Colon (tissue), 2 donors: Measurements from ENCODE around the gene KCNJ5.
"Not testable (repeated sequence)": the region's sequence is repeated elsewhere in the genome, so short reads cannot be mapped to it uniquely, and the experiment has no call there.

Experiments
- FAIRE-seq: peaks from 2 replicates; lab custom pipeline; 2012; peaks lifted over from hg19 to GRCh38; lab: Jason Lieb, UNC
- donor health status: control.
- donor health status: control.

The KCNJ5 gene

DNA sequence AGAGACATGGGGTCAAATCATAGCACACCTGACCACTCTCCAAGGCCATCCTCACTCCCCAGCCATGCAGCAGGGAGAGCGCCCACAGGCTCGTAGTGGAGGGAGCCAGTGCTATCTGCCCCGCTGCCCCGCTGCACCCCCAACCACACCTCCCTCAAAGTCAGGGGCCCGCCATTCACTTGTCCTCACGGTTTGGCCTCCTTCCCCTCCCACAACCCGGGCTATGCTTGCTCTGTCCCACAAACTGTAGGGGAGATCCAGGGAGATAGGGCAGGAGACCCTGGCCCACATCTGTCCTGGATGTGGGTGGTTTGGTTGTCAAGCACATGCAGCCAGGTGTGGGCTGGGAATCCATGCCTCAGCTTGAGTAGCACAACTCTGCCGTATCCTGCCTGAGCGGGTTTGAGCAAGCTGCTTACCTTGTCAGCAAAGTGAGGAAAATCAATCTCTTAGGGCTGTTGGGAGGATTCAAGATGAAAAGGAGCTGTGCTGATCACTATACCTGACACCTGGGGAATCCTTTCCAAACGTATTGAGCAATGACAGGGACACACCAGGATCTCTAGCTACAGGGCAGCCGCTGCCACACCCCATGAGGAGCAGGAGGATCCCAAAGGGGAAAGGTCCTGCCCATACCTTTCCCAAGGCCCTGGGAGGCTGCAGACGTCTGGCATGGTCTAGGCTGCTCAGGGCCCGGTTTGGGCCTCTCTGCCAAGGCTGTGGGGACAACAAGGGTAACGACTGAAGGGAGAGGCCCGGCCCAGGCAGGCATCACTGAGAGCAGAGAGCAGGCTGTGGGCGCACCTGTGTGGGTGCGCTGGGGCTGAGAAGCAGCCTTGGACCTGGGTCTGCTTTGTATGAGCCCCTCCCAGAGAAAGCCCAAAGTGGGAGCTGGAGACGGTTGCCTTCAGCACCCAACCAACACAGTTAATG lies 23.3 kb downstream of the KCNJ5 start:
- FAIRE-seq: no peak

DNA sequence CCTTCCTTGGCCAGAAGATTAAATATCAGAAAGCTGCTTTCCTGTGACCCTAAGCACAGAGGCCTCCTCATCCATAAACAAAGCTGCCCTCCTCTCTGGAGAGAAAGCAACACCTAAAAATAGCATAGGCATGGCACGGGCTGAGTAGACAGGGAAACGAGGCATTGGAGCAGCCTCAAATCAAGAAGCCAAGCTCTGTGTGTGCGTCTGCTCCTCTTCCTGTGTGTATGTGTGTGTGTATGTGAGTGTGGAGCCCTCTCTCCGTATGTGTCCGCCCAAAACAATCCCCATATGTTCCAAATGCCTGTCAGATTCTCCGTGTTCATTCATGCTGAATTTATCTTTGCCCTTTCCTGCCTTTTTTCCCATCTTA lies 24.0 kb downstream of the KCNJ5 start:
- FAIRE-seq: no peak

DNA sequence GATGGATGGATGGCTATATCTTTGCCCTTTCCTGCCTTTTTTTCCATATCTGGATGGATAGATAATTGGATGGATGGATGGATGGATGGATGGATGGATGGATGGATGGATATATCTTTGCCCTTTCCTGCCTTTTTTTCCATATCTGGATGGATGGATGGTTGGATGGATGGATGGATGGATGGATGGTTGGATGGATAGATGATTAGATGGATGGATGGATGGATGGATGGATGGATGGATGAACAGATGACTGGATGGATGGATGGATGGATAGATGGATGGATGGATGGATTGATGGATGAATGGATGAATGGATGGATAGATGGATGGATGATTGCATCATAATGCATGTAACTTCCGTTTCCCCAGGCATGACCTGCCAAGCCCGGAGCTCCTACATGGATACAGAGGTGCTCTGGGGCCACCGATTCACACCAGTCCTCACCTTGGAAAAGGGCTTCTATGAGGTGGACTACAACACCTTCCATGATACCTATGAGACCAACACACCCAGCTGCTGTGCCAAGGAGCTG lies 24.9 kb downstream of the KCNJ5 start:
- no peak for FAIRE-seq

DNA sequence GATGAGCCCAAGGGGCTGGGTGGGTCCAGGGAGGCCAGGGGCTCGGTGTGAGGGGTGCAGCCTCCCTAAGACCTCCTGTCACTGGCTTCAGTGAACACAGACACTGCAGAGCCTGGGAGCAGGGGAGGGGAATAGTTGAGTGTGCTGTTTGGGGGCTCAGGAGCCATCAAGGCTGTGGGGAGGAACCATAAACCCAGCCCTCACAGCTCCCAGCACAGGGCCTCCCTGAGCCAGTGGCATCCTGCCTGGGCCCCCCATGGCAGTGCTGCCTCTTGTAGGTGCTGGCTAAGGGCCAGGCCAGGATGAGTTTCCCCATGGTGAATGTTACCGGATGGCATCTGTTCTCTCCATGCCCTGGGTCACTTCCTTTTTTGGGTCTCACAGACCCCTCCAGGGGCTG lies 25.5 kb downstream of the KCNJ5 start:
- no peak for FAIRE-seq

DNA sequence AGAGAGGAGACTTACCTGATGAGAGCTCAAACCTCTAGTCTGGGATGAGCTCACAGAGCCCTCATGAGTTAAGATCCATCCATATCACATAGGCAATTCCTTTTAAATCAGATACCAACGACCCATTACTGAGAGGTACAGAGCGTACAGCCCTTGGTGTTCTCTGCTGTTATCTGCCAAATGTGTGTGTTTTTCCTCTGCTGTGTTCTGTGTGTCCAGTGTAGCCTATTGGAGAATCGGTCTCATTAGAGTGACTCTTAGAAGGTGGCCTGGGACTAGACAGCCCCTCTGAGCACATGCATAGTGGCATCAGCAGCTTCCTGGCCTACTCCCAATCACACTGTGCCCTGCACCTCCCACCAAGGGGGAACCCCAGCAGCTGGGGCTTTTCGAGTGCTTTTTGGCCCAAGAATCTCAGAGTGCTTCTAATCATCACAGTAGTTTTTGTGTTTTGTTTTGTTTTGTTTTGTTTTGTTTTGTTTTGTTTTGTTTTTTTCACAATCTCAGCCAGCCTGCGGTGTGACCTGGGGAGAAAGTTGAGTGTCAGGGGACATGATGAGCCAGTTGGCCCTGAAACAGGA lies 26.1 kb downstream of the KCNJ5 start:
- FAIRE-seq: no peak

DNA sequence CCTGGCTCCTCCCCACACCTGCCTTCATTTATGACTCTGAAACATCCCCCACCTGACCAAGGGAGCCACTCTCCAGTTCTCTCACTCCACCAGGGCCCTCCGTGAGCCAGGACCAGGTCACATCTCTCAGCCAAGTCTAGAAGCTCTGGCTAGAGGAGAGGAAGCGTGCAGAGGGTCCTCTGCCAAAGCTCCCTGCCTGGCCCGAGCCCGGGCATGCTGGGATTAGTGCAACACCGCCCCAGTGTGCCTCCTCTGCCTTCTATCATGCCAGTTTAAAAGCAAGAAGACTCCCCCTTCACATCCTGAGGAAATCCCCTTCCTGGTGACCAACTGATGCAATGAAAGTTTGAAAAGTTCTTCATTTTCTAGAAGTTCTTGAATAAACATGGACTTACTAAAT lies 28.1 kb downstream of the KCNJ5 start:
- FAIRE-seq: no peak

DNA sequence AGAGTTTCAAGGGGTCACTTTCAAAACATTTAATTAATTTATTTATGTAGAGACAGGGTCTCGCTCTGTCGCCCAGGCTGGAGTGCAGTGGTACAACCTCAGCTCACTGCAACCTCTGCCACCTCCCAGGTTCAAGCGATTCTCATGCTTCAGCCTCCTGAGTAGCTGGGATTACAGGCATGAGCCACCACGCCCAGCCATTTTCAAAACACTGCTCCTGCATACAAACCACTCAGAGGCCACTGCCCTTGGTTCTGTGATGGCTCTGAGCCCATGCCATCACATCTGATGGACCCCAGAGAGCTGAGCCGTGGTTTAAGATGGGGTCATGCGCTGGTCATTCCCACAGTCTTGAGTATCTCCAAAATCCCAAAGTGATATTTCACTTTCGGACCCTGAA lies 28.5 kb downstream of the KCNJ5 start:
- FAIRE-seq: not testable (repeated sequence)

DNA sequence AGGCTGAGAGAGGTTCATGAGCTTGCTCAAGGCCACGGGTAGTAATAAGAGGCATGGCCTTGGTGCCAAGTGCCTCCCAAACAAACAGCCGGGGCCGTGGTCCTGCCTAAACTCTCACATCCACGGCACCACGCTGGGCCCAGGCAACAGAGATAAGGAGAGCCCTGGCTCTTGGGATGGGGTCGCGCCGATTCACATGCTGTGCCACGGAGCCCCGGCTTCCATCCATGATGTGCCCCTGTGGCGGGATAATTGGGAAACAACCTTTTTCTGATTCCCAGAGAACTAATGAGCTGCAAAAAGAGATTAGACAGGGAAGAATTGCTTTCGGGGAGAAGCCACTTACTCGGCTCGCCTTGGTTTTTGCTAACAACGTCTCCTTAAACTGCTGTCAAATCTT lies 29.5 kb downstream of the KCNJ5 start:
- no peak for FAIRE-seq

DNA sequence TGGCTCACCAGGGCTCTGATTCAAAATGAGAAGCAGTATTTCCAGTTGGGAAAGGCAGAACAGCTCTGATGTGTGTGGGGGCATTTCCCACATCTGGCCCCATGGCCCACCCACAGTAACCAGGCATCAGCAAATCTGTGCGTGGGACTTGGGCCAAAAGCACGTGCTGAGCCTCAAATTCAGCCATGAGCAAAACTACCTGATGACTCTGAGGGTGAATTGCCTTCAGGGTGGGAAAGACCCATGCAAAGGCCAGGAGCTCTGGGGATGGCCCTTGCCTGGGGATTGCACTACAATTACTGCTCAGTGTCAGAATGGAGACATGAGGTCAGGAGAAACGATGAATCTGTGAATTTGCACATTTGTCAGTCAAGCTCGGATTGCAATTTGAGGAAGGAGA lies 30.6 kb downstream of the KCNJ5 start:
- FAIRE-seq: no peak

DNA sequence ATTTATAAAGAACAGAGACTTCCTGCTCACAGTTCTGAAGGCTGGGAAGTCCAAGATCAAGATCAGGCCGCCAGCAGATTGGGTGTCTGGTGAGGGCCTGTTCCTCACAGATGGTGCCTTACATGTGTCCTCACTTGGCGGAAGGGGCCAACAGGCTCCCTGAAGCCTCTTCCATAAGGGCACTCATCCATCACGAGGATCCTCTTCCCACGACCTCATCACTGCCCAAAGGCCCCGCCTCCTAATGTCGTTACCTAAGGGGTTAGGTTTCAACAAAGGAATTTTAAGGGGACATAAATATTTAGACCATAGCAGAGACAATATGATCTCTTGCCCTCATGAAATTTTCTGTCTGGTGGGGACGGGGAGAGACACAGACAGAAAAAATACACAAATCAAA lies 32.9 kb downstream of the KCNJ5 start:
- FAIRE-seq: no peak

DNA sequence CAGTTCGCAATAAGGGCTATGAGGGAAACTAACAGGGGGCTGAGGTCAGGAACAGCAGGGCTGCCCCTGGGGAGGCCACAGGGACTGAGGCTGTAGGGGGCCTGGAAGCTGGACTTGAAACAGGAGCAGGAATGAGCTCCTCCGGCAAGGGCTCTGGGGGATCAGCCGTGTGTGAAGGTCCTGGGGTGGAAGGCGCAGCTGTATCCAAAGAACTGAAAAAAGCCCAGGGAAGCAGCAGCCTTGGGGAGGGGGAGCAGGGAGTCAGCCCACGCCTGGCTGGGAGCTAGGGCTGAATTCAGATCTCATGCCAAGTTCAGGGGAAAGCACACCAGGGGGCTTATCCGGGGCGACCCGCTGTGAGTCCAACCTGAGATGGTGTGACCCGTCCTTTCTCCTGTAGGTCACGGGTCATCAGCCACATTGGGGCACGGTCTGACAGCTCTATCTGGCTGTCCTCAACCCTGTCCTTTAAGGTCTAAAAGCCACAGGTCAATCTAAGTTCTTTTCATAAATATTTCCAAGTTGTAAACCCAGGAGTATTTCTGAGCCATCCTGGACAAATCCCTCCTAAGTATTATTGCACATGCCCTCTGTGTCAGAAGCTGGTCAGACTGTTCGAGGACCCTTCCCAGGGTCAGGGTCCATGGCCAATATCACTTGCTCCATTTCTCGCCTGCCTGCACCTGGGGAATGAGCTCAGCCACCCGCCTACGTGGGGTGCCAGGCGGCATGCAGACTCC lies 33.5 kb downstream of the KCNJ5 start:
- no peak for FAIRE-seq

DNA sequence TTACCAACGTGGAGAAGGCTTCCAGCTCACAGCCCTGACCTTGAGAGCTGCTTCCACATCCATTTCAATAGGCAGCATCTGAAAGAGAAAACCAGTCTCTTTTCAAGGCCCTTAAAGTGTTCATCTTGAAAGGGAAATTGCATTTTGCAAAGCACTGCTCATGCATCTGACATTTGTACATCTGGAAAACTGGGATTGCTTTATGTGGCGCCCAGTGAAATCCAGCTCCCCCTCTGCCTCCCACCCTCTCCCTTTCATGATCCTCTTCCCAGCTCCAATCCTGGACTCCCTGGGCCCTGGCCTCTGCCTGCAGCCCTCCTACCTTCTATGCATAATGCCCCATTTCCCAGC lies 34.1 kb downstream of the KCNJ5 start:
- FAIRE-seq: no peak

DNA sequence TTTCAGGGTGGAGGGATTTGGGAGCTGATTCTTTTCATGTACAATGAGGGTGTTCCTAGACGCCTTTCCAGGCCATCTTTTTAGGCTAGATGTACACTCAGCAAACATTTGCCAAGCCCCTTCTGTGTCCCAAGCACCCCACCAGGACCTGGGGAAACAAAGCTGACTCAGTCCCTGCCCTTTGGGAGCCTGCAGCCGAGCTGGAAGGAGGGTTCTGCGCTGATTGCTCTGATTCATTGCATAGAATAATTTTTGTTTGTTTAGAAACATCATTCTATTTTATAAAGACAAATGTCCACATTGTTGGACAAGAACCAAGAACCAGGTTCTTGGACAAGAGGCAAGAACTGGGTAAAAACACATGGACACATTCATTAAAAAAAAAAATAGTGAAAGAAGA lies 34.8 kb downstream of the KCNJ5 start:
- no peak for FAIRE-seq

DNA sequence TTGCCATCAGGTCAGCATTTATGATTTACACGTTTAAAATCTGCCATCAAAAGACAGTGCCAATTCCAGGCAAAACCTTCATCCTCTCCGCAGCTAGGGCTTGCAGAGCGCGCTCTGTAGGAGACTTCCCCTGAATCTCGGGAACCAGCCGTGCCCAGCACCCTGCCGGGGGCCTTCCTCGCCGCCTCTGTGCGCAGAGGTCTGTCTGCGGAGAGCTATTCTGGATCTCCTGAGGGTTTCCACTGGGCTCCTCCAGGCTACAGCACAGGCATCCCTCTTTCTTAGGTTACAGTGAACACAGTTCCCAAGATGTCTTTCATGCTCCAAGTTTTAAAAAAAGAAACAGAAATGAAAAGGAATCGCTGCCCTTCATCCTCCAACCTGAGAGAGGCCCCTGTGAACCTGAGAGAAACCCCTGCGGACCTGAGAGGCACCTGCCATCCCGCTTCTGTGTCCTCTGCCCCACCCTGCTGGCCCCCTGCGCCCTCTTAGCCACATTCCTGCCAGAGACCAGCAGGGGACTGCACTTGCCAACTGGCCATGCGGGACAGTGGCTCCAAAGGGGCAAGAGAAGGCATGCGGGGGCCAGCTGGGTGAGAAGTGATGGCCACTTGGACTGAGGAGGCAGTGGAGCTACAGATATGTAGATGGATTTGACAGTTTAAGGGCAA lies 35.4 kb downstream of the KCNJ5 start:
- no peak for FAIRE-seq

DNA sequence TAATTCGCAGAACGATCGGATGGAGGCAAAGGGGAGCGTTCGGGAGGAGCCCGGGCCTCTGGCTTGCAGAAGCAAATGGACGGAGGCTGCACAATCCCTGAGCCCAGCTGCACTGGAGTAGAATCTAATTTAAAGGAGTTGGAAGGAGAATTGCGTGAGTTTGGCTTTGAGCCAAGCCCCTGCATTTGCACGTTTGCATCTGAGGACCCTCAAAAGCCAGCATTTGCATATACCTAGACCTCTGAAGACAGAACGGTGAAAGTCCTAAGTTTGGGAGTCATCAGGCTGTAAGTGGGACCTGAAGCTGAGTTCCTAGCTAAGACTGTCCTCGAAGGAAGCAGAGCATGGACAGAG lies 35.9 kb downstream of the KCNJ5 start:
- no peak for FAIRE-seq

DNA sequence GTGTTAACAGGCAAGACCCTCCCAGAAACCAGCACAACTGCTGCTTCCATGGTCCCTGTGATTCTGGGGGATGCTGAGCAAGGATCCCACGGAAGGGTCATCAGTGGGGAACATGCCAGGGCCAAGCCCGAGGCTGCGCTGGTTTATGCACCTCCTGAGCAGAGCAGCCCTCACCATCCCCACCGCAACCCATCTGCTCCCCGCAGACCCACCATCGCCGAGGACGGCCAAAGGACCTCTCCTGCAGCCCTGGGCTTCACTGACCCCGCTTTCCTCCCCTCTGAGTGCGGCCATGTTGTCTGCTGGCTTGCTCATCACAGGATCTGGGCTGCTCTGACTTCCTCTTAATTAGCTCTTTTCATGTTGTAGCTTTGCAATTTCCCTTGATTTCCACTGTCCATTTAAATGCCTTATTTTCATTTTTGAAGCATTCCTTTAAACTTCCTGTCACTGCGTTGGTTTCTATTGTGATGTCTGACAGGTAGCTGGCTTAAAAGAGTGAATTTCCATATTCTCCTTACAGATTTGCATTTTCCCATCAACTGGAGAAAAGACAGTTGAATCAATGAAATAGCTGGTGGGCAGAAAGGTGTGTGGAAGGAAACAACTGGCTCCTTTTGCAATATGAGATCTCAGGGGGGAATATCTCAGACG lies 36.7 kb downstream of the KCNJ5 start:
- no peak for FAIRE-seq

DNA sequence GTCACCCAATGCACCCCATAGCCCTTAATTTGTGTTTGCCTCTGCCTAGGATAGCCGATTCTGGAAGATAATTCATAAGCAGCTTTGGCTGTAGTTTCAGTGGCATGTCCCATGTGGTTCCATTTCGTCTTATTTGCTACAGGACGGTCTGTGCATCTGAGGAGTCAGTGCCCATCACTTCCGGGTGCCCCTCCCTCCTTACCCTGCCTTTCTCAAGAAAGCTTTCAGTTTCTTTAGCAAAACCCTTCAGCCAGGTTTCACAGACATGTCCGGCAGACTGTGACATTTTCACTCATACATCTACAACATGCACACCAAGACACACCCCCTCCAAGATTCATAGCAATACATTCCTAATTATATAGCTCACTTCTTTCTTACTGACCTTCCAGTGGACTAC lies 37.2 kb downstream of the KCNJ5 start:
- no peak for FAIRE-seq

DNA sequence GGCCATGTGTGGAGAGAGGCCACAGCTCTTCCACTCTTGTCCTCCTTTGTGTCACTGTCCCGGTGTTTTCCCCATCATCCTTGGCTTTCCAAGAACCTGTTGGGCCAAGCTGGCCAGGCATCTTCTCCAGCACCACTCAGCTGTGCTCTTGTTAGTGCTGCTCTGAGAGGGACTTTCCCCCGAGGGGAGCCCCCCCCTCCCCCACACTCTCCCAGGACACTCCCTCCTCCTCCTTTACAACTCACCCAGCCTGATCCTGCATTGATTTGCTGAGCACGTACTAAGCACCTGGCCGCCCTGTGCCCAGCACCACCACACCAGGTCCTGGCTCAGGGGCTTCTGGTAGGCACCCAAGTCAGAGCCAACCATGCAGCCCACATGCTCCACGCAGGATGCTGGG lies 38.3 kb downstream of the KCNJ5 start:
- FAIRE-seq: no peak

DNA sequence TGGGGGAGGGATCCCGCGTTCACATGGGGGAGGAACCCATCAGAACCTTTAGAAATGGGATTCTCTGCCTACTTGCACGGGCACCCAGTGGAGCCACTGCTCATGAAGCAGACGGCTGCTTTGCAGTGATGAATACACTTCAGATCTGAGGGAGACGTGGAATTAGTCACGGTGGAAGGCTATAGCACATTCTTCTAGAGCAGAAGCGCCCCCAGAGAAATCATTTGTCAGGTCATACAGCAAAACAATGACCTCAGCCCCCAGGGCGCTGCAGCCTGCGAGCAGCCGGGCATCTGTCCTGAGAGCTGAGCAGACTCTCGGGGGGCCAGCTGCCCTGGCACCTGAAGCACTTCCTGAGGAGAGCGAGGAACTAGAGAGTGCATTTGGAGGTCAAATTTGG lies 38.8 kb downstream of the KCNJ5 start:
- FAIRE-seq: no peak

DNA sequence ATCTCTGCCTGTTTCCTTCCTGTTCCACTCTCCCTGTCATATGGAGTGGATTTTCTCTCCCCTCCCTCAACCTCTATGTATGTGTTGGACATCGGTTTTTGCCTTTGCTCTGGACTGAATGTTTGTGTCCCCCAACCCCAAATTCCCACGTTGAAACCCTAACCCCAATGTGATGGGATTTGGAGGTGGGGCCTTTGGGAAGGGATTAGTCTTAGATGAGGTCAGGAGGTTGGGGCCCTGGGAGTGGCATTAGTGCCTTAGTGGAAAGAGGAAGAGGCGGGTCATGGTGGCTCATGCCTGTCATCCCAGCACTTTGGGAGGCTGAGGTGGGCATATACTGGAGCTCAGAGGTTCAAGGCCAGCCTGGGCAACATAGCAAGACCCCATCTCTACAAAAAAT lies 39.9 kb downstream of the KCNJ5 start:
- no peak for FAIRE-seq

DNA sequence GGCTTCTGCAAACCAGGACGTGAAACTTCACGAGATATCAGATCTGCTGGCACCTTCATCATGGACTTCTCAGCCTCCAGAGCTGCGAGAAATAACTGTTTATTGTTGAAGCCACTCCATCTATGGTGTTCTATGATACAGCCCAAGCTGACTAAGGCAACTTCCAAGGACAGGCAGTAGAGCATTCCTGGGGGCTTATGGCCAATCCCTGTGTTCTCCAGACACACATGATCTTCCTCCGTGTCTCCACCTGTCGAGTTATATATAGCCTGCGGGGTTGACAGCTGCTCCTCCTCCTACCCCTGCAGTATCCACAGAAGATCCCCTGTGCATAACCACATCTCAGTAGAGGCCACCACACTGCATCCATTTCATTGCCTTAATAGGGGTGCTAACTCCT lies 40.5 kb downstream of the KCNJ5 start:
- no peak for FAIRE-seq
